Embryonic facial prominence (tissue), 1 donor: ENCODE measurements around the gene CERS6.
"Not testable (repeated sequence)": the region's sequence is repeated elsewhere in the genome, so short reads cannot be mapped to it uniquely, and the experiment has no call there.

Experiments used
- DNase-seq: peaks from one replicate; pipeline ENCODE4 v3.0.0-alpha.2; 2016; ENCODE audit errors: extremely low spot score

CERS6 gene

DNA sequence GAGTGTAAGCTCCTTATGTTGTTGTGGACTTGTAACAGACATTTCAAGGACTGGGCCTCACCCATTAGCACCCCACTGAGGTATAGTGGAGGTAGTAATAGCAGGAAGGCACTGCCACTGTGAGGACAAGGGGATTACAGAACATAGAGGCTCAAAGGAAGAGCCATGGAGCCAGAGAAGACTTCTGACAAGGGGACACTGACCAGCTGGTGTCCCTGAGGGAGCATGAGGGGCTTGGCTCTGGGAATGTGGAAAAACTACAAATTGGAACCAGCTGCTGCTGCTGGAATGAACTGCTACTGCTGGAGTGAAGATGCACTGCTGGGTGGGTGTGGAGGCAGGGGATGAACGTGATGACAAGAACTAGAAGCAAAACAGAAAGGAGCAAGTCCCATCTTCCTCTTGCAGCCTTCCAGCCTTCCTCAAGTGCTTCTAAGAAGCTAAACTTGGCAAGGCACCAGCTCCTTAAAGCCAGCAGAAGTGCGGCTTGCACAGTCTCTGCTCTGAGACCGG, 179.0 kb downstream of the CERS6 start:
- no peak for DNase-seq

DNA sequence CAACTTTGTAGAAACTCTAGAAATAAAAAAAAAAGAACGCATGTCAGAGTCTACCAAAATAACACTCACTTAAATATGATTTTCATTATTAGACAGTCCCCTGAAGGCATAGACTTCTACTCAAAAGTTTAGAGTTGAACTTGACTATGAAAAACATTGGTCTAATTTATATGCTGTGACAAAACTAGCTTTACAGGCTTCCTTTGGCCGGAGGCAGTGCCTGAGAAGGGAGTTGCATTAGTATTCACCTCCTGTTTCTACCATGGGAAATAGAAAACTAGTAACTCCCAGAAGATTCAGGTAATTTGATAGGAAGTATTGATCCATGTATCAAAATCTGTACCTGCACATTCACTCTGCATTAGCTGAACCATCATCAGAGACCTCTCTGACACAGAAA, 182.9 kb downstream of the CERS6 start:
- DNase-seq = no peak

- DNase-seq = no peak
These were observed 183.4 kb downstream of the CERS6 start for GRCh38 chr2:168639441-168639898.

- DNase-seq = no peak
These were observed 184.0 kb downstream of the CERS6 start for GRCh38 chr2:168640039-168640438.

- DNase-seq = no peak
These were observed 185.6 kb downstream of the CERS6 start for GRCh38 chr2:168641636-168642035.

DNA sequence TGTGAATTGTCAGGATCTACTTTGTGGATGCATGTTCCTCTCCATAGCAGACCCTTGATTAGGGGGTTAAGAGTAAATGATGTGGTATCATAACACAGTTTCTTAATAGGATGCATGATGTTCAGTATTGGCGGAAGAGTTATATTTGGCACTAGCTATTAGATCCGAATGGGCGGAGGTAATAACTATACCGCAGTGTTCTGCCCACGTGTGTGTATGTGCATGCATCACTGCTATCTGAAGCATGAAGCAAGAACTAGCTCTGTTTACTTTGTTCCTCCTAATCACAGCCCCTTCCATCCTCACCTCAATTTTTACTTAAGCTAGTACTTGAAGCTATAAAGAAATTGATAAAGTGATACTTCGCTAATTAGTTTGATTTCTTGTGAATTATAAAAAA, 186.8 kb downstream of the CERS6 start:
- no peak for DNase-seq

GRCh38 chr2:168643979-168644378, 187.9 kb downstream of the CERS6 start:
- no peak for DNase-seq

GRCh38 chr2:168645696-168646338, 189.7 kb downstream of the CERS6 start:
- no peak for DNase-seq

DNA sequence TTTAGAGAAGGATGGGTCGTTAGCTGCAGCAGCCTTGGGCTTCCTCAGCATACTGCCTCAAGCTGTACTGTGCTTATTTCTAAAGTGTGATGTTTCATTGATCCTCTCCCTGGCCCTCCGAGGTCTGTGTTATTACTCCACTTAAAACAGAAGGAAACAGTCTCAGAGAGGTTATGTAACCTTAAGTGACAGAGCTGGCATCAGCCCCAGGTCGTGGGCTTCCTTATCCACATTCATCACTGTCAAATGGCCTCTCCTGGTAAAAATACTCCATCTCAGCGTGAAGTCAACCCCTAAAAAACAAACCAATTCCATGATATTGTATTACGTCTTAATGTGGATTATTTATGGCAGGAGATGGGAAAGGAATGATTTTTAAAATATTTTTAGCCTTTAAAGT, 193.0 kb downstream of the CERS6 start:
- no peak for DNase-seq

DNA sequence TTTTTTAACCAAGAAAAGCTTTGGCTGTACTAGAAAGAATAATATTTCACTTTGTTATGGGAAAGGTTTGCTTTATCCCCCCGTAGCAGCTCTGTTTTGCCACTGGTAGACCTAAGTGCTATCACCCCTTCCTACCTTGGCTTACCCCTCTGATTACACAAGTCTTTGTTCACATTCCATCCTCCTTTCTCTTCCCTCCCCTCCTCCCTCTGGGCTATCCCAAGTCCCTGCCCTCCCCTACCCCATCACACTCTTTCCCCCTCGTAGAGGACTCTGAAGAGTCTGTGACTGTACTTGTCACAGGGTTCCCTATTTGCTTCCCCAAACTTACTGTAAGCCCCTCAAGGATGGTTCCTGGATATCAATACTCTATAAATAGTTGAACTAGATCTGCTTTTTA, 193.5 kb downstream of the CERS6 start:
- DNase-seq = no peak

- no peak for DNase-seq
These were observed 194.1 kb downstream of the CERS6 start for GRCh38 chr2:168650139-168650538.

DNA sequence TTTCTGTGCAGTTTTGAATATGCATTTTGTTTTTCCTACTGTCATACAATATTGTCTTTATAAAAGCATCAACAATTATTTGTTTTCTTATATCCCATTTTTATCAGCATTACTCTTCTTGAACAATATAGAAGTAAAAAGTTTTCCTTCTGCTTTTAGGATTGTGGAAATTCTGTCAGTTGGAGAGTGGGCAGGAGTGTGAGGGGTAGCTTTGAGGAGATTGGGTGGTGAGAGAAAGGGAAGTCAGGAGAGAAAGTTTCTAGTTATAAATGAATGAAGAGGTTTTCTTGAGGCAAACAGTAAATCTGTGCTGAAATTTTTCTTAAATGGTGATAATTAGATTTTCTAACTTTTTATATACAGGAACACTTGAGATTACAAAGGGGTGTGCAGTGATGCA, 194.7 kb downstream of the CERS6 start:
- no peak for DNase-seq

GRCh38 chr2:168652997-168653921, 197.2 kb downstream of the CERS6 start:
- DNase-seq = no peak

GRCh38 chr2:168654705-168655104, 198.6 kb downstream of the CERS6 start:
- DNase-seq = no peak

GRCh38 chr2:168655207-168655606, 199.1 kb downstream of the CERS6 start:
- DNase-seq = no peak

- DNase-seq = not testable (repeated sequence)
These were observed 201.3 kb downstream of the CERS6 start for GRCh38 chr2:168657378-168657777.

DNA sequence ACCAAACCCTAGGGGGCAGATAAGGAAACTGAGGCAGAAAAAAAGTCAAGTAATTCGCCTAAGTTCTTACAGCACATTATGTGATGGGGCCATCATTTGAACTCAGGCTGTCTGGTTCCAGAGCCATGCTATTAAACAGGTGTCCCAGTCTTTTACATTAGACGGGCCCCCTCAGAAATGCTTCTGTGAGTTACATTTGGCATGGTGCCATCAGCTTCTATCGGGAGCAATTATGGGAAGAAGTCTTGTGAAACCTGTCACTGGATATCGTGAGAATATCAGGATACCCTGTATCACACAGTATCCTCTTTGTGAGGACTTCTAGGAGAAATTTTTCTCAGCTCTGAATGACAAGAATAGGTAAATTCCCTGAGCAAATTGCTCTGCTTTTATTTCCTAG, 202.6 kb downstream of the CERS6 start:
- DNase-seq = no peak

- DNase-seq = no peak
These were observed 205.1 kb downstream of the CERS6 start for GRCh38 chr2:168660870-168661862.

DNA sequence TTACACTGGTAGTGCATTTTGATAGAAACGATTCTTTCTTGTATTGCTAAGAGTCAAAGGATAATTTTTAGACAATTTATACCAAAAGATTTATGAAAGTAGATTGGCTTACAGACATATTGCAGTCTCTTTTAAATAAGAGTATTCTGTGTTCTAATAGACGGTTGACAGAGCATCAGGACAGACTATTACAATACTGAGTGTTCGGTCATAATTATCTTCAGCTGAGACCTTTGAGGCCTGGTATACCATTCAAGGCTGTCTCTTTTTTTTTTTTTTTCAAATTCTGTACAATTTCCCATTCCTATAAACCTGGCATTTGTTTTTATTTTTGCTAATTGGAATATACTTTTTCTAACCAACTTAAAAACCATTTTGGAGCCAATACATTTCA, 205.8 kb downstream of the CERS6 start:
- DNase-seq = no peak

GRCh38 chr2:168662651-168663208, 206.7 kb downstream of the CERS6 start:
- no peak for DNase-seq

DNA sequence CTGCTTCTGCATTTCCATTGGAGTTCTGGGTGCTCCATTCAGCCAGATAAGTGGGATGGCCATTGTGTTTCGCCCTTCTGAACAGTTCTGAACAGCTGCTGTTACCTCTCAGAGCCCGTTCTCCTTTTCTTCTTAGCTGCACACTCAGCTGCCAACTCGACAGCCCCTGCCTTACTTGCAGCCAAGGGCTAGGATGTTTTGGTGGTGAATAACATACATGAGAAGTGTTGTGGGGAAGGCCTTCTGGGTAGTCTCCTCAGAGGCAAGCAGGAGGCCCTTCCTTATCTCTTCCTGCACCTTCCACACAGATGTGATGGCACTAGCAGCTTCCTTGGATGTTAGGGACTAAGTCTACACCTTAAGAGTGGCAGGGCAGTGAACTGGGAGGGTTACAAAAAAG, 207.9 kb downstream of the CERS6 start:
- no peak for DNase-seq
